ENCODE measurements around the gene TSEN54. TPM values are rescaled to one million over a fixed set of nuclear protein-coding genes. Genes with fewer than 3 reads are reported as not detected.

Gene TSEN54
- total RNA-seq, 1 donor = 12.1 TPM

GRCh38 chr17:75544250-75544649 is 27.9 kb downstream of the TSEN54 start:
- H3K4me3 ChIP-seq (ENCODE audit: low read depth, low read length) = no peak overlapping the region
- no peak for TF ChIP-seq CTCF (IDR thresholded peaks at IDR 0.05; ENCODE audit: insufficient read depth, low read depth, low read length)
- no peak for DNase-seq (ENCODE audit: low read depth)

- no peak for DNase-seq (ENCODE audit: low read depth)
- TF ChIP-seq CTCF (IDR thresholded peaks at IDR 0.05; ENCODE audit: insufficient read depth, low read depth, low read length) = no peak
These were observed 29.9 kb downstream of the TSEN54 start for GRCh38 chr17:75546181-75546580.

GRCh38 chr17:75547091-75547490 is 30.8 kb downstream of the TSEN54 start:
- no peak for DNase-seq (ENCODE audit: low read depth)

More at GRCh38 chr17:75546181-75546580, 29.9 kb downstream of the TSEN54 start:
- H3K4me3 ChIP-seq (ENCODE audit: low read depth, low read length) = no peak overlapping the region

GRCh38 chr17:75548813-75549212 is 32.5 kb downstream of the TSEN54 start:
- H3K4me3 ChIP-seq (ENCODE audit: low read depth, low read length) = no peak overlapping the region
- DNase-seq (ENCODE audit: low read depth) = no peak
- TF ChIP-seq CTCF (IDR thresholded peaks at IDR 0.05; ENCODE audit: insufficient read depth, low read depth, low read length) = no peak

More at GRCh38 chr17:75547091-75547490, 30.8 kb downstream of the TSEN54 start:
- H3K4me3 ChIP-seq (ENCODE audit: low read depth, low read length) = no peak overlapping the region
- no peak for TF ChIP-seq CTCF (IDR thresholded peaks at IDR 0.05; ENCODE audit: insufficient read depth, low read depth, low read length)

GRCh38 chr17:75549246-75550138 is 33.2 kb downstream of the TSEN54 start:
- H3K4me3 ChIP-seq (ENCODE audit: low read depth, low read length) = no peak overlapping the region
- TF ChIP-seq CTCF (IDR thresholded peaks at IDR 0.05; ENCODE audit: insufficient read depth, low read depth, low read length) = no peak
- no peak for DNase-seq (ENCODE audit: low read depth)

GRCh38 chr17:75550139-75550465 is 33.8 kb downstream of the TSEN54 start:
- no peak for TF ChIP-seq CTCF (IDR thresholded peaks at IDR 0.05; ENCODE audit: insufficient read depth, low read depth, low read length)
- H3K4me3 ChIP-seq (ENCODE audit: low read depth, low read length) = no peak overlapping the region
- DNase-seq (ENCODE audit: low read depth) = no peak

Data from fibroblast of villous mesenchyme (primary cell).